NCI-H2227 (cell line): ENCODE data around the gene NCKIPSD.

ENCODE experiments used
- DNase-seq: peaks from one replicate; lab custom pipeline; 2025; ENCODE audit not compliant: unreplicated experiment; lab: John Stamatoyannopoulos, UW

NCKIPSD gene

DNA sequence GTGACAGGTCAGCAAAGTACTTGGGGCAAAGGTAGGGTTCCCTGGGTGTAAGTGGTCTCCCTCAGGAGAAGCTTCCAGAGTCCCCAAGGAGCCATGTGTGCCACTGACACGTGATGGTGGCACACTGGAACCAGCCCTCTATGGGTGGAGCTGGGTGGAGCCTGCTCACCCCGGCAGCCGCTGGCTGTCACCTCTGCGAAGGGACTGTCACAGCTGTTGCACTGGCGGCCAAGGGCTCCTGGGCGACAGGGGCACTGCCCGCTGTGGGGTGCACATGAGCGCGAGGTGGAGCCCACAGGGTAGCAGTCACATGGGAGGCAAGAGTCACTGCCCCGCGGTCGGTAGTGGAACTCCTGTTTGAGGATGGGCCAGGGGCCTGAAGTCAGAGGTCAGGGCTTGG lies 35.0 kb downstream of the NCKIPSD start:
- DNase-seq = no peak

DNA sequence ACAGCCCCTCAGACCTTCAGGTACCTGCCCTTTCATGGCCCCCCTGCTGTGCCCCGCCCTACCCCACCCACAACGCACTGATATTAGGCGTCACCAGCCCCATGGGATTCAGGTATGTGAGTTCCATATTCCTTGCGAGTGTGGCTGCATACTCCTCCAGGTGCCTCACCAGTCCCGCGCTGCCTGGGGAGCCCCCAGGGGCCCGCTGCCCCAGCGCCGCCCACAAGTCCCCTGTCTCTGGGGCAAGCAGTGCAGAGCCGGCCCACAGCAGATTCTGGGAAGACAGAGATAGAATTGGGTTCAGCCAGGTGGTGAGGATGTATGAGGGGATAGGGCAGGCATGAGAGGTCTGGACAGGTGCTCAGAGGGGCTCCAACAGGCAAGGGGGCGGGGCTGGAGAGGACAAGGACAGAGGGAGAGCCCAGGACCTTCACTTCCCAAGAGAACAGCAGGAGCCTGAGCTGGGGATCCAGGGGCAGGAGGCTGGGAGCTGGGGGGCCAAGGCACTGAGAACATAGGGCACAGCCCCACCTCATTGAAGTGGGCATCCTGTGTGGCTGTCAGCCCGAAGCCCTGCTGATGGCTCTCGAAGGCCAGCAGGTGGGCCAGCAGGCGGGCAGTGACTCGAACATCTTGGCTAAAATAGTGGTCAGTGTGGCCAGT lies 37.4 kb downstream of the NCKIPSD start:
- DNase-seq = no peak

DNA sequence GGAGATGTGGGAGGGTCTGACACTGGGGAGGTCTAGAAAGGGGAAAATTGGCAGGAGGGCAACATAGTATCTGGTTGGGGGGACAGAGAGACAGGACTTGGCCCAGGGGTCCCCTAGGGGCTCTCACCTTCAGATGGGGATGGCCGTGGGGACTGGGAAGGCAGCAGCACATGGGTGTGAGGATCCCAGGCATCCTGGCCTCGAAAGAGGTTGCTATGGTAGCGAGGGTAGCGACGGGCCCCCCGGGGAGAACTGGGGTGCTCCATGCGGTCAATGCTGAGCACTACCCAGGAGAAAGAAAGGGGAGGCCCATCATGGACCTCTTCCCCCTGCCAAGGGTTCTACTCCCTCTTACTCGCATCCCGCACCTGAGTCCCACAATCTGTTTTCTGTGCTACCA lies 38.0 kb downstream of the NCKIPSD start:
- DNase-seq = no peak

DNA sequence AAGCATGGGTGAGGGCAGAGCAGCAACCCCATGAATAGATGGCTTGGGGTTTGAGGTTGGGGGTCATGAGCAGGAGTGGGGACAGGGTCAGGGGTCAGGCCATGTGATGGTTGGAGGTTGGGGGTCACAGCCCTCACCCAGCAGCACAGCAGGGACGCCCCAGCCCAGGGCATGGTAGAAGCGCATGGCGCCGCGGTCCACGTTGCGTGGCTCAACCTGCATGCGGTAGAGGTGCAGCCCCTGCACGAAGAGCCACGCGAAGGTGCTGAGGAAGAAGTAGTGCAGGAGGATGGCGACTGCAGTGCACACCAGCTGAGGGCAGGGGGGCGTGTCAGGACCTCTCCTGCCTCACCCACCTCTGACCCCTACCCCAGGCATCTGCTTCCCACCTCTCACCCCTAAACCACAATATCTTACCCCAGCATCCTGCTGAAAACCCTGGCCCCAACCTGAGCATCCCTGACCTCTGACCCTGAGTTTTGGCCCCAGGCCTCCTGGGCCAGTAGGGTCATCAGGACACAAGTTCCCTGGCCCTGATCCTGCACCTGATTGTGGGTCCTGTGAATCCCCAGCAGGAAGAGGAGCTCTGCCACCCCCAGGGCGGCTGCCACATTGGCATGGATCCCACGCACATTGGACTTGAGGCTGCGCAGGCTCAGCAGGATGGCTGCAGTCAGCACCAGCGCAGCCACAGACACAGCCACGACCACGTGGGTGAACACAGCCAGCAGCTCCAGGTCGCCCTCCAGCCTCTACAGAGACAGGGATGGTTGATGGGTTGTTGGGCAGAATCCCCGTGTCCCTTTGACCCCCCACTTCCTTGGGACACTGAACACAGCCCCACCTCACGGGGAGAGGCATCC lies 40.6 kb downstream of the NCKIPSD start:
- no peak for DNase-seq

DNA sequence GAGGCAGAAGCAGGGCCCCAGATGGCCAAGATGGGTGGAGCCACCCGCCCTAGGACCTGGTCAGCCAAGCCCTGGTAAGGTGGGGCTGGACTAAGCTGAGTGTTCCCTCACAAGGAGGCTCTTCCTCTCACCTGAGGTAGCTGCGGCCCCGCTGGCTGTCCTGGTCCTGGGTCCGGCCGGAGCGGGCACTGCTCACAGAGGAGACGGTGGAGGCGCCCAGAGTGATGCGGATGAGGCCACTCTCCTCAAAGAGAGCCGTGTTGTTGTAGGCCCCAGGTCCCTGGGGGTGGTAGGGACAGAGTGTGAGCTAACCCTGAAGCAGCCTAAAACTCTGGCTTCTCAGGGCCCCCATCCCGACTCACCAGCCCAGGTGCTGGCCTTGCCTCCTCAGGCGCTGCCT lies 43.1 kb downstream of the NCKIPSD start:
- no peak for DNase-seq

DNA sequence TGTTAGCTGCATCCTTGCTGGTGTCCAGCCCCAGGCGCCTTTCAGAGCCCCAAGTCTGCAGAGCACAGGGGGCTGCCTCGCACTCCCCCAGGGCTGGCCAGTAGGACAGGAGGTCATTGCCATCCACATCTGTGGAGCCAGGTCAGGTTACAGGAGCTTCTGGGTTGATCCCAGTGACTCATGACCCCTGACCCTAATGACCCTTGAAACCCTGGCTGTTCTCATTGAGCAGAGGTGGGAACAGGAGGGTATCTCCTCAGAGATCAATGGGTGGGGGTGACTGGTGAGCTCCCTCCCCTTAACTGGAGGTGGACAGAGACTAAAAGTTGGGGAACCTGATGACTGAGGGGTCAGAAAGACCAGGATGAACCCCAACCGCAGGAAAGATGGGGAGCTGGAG lies 44.3 kb downstream of the NCKIPSD start:
- DNase-seq = no peak

DNA sequence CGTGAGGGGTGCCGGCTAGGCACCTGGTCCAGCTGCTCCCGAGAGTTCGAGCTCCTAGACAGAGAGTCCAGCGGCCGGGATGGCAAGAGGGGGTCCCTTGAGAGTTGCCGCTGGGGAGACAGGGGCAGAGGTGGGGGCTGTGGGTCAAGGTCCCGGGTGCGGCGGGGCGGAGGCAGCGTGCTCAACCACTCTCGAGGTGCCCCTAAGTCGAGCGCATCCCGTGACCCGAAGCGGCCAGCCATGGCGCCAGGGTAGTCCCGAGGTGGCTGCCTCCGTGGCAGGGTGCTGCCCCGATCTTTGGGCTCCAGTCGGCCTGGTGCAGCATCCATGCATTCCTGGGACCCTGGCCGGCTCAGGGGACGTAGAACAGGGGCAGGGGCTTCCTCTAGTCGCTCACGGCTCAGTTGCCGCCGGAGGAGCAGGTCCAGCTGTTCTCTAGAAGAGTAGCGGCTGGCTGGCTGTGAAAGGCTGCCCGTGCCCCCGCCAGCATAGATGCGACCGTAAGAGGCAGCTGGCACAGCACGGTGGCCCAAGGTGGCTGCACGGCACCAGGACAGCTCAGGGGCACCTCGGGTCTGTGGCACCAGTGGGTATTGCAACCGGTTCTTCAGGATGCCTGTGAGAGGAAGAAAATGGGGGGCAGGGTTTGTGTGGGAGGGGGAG lies 45.6 kb downstream of the NCKIPSD start:
- DNase-seq = no peak

DNA sequence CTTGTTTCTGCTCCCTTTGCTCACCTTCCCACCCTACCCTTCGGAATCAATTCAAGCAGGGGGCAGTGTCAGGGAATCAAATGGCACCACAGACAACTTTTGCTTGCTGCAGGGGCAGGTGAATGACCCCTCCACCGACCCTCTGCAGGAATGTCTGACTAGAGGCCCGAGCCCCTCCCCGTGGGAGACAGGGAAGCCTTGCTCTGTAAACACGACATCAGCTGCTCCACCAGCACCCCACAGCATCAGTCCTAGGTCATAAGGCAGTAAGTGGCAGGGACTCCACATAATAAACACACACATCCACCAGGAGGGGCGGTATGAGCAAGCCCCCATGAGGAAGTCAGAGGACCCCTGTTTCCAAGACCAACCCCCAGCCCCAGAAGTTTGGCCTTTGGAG lies 48.4 kb downstream of the NCKIPSD start:
- no peak for DNase-seq

DNA sequence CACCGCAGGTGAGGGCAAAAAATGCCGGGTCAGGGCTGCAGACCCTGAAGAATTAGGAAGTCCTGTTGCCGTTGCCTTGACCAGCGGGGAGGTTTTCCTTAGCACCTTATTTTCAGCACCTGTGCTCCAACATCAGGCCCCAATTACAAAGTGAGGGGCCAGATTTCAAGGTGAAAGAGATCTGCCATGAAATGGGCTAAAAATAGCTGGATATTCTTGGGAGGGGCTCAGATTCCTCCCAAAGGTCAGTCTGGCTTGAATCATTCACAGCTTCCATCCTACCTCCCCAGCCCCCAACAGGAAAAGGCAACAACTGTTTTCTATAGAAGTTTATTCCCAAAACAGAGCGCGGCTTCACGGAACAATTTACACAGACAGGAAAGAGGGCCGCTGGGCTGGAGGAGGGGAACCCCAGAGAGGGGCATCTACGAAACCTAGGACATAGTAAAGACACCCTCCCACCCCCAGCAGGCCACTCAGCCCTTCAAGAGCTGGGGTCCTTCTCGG lies 49.5 kb downstream of the NCKIPSD start:
- no peak for DNase-seq

DNA sequence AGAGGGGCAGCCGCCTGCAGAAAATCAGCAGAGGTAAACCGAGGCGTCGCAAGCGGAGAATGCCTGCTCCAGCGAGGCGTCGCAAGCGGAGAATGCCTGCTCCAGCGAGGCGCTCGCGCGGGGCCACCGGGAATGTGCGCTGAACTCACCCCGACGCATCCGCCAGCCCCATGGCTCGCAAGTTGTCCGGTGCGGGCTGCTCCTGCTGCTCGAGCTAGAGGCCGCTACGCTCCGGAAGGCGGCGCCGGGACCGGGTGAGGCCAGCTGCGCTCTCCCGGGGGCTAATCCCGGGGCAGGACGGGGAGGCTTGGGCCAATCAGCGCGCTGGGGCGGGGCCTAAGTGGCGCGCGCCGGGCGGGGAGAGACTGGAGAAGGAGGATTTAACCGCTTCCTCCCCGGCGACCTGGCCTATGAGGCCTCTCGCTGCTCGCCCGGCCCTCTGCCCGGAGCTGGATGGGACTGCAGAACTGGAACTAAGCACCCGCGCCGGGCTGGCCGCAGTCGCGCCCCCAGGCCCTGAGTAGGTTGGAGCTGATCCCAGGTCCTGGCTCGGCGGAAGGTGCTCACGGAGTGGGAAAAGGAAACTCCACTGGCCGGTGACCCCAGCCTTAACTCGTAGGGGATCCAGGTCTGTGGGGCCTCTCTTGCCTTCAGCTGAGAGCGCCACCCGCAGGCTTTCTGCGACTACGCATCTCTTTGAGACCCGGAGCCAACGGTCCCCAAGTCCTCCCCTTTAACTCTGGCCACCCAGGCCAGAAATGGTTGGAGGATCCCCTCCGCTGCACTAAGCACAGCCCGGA lies 50.3 kb downstream of the NCKIPSD start, which contains the start of gene SLC26A6:
SLC26A6 (minus strand) TSS at position 240 of the 800 bp plus-strand sequence; CDS start at position 172, 68 bp downstream.
- peak; percentile 96 for DNase-seq

DNA sequence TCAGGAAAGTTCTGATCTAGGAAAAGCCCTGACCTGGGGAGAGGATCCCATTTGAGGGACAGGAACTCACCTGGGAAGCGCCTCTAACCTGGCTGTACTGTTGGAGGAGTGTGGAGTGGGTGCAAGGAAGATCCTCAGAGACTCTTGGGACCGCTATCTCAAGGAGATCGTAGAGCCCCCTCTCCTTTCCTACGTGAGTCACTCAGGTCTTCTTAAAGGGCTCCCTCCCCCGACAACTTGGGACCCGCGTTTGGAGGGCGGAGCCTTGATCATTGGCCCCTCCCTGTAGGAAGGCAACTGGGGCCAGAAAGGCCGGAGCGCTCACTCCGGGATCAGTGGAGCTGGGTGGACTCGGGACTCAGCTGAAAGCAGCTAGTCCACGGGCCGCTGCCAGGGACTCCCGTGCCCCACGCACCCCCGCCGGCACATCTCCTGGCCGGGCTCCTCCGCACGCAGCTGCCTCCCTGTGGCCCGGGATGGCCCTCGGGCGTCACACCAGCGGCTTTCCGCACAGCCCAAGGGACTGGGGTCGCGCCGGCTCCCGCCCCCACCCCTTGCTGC lies 51.0 kb downstream of the NCKIPSD start:
- DNase-seq = peak; percentile 55

DNA sequence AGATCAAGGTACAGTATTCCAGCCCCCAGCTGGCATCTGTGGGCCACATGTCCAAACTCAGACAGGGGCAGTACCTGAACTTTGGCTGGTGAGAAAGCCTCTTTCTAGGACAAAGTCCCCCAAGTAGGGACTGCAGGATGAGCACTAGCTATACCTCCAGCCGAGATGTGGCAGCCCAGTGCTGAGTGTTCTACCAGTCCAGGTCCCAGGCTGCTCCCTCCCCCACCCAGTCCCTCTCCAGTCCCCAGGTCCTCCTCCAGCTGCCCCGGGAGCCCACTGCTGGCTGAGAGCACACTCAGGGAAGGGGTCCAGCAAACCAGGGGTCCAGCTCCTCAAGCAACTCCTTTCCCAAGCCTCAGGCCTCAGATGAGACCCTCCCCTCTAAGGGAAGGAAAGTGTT lies 52.0 kb downstream of the NCKIPSD start:
- DNase-seq = no peak

DNA sequence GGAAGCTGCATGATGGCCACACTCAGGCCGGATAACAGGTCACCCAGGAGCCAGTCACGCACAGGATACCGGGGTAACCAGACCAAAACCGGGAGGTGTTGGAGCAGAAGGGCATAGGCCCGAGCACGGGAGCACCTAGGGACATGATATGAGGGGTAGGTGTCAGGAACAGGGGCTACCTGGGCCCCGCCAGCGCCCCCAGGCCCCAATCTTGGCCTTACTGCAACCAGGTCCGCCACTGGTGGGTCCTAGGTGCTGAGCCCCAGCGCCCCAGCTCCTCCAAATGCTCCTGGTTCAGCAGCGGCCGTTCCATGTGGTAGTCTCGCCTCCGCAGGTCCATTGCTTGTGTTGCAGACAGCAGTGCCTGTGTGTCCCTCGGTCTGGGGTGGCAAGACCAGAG lies 52.5 kb downstream of the NCKIPSD start:
- DNase-seq = no peak

DNA sequence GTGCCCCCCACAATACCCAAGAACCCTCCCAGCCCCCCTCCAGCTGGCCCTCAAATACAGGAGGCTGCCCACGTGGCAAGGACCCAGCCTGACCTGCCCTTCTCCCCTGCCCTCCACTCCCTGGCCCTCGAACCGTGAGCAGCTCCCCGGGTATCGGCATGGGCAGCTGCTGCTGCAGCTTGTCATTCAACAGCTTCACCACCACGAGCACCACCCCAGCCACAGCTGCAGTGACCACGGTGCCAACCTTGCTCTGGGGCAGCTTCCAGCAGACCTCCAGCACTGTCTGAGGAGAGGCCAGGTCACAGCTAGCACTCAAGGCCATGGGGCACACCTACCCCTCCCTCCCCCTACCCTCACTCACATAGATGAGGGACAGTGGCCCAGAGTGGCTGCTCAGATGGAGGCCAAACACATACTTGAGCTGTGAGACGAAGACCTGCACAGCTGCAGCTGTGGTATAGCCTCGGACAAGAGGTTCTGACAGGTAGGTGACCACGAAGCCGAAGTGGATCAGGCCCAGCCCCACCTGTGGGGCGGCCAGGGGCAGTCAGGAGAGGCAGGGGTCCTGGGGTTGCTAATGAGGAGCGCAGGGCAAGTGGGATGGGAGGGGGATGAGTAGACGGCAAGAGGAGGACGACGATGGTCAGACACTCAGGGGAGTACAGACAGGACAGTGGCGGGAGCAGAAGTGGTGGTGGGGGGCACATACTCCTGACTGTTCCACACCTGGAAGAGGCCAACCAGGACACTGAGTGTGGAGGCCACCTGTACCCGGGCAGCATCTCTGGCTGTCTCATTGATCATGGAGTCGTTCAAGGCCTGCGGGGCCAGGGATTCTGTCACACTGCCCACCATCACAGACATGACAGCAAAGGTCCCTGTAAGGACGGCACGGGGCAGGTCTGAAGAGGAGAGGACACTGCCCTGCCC lies 53.9 kb downstream of the NCKIPSD start:
- no peak for DNase-seq

DNA sequence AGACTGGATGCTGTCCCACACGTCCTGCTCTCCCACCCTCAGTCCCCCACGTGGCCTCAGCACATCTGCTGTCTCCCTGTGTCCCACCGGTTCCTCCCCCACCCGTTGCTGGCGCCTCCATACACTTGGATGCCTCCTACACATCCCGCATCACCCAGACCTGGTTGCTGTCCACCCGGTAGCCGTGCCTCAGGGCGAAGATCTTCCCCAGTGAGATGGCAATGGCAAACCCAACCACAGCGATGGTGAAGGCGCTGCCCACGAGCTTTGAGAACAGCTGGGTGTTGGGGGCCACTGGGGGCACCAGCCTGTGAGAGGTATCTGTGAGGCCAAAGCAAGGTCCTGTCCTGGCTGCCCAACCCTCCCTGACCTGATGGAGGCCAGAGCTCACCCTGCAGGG lies 54.9 kb downstream of the NCKIPSD start:
- no peak for DNase-seq

DNA sequence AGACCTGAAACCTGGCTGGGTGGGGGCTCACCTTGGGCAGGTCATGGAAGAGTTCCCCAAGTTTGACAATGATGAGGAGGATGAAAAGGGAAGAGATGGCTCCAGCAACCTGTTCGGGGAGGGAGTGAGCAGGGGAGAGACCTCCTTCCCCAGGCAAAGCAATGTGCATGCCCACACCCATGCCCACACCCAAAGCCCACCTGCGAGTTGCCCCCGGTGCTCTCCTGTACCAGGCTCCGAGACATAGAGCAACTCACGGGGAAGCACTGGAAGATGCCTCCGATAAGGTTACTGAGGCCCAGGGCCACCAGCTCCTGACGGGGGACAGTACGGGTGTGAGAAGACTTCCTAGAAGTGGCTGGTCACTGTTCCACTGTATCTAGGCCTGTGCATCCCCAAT lies 55.3 kb downstream of the NCKIPSD start:
- DNase-seq = no peak

DNA sequence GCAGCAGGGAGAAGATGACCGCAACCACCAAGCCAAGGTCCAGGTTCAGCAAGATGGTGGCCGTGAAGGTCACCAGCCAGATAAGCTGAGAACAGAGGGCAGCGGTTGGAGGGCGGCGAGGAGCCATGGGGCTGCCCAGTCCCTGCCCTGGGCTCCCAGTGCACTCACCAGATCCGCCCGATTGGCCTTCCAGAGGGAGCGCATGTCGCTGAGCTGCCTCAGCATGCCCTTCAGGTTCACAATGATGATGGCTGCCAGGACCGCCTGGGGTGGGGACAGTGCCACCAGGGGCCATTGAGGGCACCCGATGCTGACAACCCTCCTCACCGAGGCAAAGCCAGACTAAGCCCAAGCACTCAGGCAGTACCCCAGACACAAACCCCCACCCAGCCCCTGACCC lies 55.8 kb downstream of the NCKIPSD start:
- no peak for DNase-seq

DNA sequence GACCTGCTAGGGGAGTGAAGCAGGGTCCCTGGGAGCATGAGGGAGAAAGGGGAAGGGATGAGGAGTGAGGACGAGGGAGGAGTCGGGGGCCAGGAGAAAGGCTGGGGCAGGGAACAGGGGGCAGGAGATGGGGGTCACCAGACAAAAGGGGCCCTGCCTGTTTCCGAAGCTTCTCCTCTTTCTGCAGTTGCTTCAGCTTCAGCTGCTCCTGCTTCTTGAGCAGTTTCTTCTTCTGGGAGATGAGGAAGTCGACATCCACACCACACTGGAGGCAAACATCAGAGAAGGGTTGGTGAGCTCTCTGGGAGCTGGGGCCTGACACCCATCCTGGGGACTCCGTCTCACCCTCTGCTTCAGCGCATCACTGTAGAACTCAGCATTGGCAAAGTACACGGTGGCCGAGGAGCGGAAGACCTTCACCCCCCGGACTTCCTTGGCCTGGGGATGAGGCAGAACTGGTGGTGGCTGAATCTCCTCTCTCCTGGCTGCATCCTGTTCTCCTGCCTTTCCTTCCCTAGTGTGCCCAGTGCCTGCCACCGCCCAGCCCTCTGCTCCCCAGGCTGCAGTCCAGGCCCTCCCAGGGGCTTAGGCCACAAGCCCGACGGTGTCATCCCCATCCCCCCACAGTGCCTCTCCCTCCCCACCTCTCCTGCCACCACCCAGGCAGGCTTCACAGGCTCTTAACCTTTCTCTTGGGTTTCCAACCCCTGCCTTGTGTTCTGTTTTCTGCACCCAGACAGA lies 57.3 kb downstream of the NCKIPSD start:
- no peak for DNase-seq

DNA sequence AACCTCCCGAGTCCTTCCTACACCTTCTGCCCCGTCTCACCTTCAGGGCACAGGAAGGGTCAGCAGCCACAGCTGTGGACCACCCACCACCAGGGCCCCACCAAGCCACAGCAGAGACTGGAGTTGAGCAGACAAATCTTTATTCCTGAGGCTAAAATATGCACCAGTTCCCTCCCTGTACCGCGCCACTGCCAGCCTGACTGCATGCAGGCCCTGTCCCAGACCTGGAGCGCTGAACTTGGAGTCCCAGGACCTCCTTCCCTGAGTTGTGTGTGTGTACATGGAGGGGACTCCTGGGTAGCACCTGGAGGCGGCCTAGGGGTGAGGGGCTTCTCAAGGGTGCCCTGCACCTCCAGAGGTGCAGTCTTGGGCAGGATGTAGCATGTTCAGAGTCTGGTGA lies 60.1 kb downstream of the NCKIPSD start:
- no peak for DNase-seq
